Pericardium fibroblast (primary cell): Measurements from ENCODE around the gene CLGN. TPM values are rescaled to one million over a fixed set of nuclear protein-coding genes. Genes with fewer than 3 reads are reported as not detected.

Experiments
- total RNA-seq: library from RNA; depleted of rRNA; stranded (reverse); fragments of >200 nt; gene quantifications from 2 replicates; pipeline ENCODE4 v1.2.3, GENCODE V29; 2015

The CLGN gene, protein sequence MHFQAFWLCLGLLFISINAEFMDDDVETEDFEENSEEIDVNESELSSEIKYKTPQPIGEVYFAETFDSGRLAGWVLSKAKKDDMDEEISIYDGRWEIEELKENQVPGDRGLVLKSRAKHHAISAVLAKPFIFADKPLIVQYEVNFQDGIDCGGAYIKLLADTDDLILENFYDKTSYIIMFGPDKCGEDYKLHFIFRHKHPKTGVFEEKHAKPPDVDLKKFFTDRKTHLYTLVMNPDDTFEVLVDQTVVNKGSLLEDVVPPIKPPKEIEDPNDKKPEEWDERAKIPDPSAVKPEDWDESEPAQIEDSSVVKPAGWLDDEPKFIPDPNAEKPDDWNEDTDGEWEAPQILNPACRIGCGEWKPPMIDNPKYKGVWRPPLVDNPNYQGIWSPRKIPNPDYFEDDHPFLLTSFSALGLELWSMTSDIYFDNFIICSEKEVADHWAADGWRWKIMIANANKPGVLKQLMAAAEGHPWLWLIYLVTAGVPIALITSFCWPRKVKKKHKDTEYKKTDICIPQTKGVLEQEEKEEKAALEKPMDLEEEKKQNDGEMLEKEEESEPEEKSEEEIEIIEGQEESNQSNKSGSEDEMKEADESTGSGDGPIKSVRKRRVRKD
- total RNA-seq, result 0.43 and 0.47 TPM in 2 replicates

GRCh38 chr4:140427106-140427918 lies at the start of gene CLGN:
CLGN (minus strand) TSS chr4:140427648; CDS start chr4:140413078, 14,570 bp downstream.

DNA sequence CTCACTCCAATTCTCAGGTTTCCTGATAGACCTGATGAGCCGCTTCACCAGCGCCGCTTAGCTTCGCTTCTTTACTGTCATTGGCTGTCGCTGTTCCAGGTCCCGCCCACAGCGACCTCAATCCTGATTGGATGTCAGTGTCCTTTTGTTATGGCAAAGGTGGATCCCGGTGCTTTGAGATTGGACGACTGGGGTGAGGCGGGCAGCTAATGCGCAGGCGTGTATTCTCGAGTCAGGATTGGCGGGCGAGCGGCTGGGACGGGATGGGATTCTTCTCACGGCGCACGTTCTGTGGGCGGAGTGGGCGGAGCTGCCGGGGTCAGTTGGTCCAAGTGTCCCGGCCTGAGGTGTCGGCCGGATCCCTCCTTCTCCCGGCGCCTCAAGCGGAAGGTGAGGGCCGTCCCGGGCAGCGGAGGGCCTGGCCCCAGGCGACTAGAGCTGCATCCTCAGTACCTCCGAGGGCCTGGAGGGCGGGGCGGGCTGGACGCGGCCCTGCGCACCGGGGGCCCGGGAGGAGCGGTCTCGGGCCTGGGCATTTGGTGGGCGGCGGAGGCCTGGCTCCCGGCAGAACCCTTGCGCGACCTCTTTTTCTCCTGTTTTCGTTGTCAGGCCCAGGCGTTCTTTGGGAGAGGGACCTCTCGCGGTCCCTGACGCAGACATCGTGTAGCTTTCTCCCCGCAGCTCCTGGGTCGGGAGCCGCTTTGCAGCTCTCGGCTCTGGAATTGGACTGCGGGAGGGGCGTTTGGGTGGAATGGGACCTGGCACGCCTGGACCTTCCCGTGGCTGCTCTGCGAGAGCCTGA lies 53.9 kb downstream of the CLGN start, which contains the start of gene SCOC:
SCOC (plus strand) TSS at position 319 of the 802 bp plus-strand sequence. CDS start 5,525 bp downstream, outside the sequence.

Other genes starting within 250 kb of the CLGN start
- 36.4 and 42.0 TPM in 2 replicates for gene SCOC, start 54.0 kb downstream of the CLGN start, total RNA-seq
- gene MGAT4D, start 70.6 kb upstream of the CLGN start, total RNA-seq, result not detected in 2 replicates
- 21.8 and 28.9 TPM in 2 replicates for gene ELMOD2, start 96.5 kb upstream of the CLGN start, total RNA-seq
- gene UCP1, start 141.3 kb upstream of the CLGN start, total RNA-seq, result not detected in 2 replicates